GM12878 (cell line): ENCODE results near the gene DDRGK1. TPM values are rescaled to one million over a fixed set of nuclear protein-coding genes. Genes with fewer than 3 reads are reported as not detected.

Source experiments
- ATAC-seq: fragments of 200-7000 bp; cut with Tn5 transposase; 3 replicates; pipeline ENCODE4 v1.9.1; 2020; ENCODE audit warnings: mild to moderate bottlenecking, moderate library complexity
- BruUV-seq: library from RNA; stranded (reverse); fragments of 400-500 nt; replicated peaks from 2 replicates; lab custom pipeline; 2021; lab: Mats Ljungman, UMichigan
- CTCF ChIA-PET: fragments of 300-600 bp; sonication (Branson Sonifier 250); formaldehyde crosslinking; extraction: SDS; loops from one replicate; lab custom pipeline; 2021; ENCODE audit warnings: inconsistent platforms; lab: Yijun Ruan, JAX
- POLR2A ChIA-PET: fragments of 350-600 bp; formaldehyde crosslinking; extraction: SDS; loops from one replicate; lab custom pipeline; 2021; ENCODE audit warnings: inconsistent platforms; lab: Charles Lee
- RAD21 ChIA-PET: fragments of 300-600 bp; sonication (Branson Sonifier 250); formaldehyde crosslinking; loops from one replicate; lab custom pipeline; 2023; ENCODE audit warnings: antibody characterized with exemption; ENCODE audit not compliant: unreplicated experiment; lab: Charles Lee
- SMC1A ChIA-PET: fragments of 300-600 bp; sonication (Branson Sonifier 250); formaldehyde crosslinking; loops from one replicate; lab custom pipeline; 2023; ENCODE audit not compliant: unreplicated experiment, uncharacterized antibody; lab: Charles Lee
- DNase-seq: peaks from one replicate; pipeline ENCODE4 v3.0.0-alpha.2; 2011; ENCODE audit warnings: low read depth, low spot score
- FAIRE-seq: peaks from 3 replicates; lab custom pipeline; 2011; peaks lifted over from hg19 to GRCh38; lab: Jason Lieb, UNC
- H2AFZ ChIP-seq: 2 replicates; pipeline ENCODE4 v1.6.0; 2011; ENCODE audit warnings: low read depth, low read length, control low read depth; ENCODE audit not compliant: control insufficient read depth
- H3K27ac ChIP-seq: 2 replicates; pipeline ENCODE4 v1.5.1; 2011; ENCODE audit warnings: control low read depth; ENCODE audit not compliant: control insufficient read depth, insufficient read depth
- H3K27me3 ChIP-seq, 2 experiments: replicated peaks in 1 of 2; 2 replicates each; pipeline versions ENCODE4 v1.6.0 to v1.6.1; 2011; ENCODE audit warnings: low read length in 1 of 2; ENCODE audit not compliant: control insufficient read depth in 2 of 2, insufficient read depth in 2 of 2
- H3K36me3 ChIP-seq, 2 experiments: 2 replicates each; pipeline ENCODE4 v1.5.1; 2011; ENCODE audit warnings: low read length in 1 of 2; ENCODE audit not compliant: control insufficient read depth in 2 of 2, insufficient read depth in 2 of 2
- H3K4me1 ChIP-seq: 2 replicates; pipeline ENCODE4 v1.6.1; 2011; ENCODE audit warnings: mild to moderate bottlenecking, low read length, moderate library complexity, mixed read lengths; ENCODE audit not compliant: control insufficient read depth, insufficient read depth
- H3K4me2 ChIP-seq: 2 replicates; pipeline ENCODE4 v1.6.0; 2011; ENCODE audit warnings: control low read depth; ENCODE audit not compliant: control insufficient read depth, insufficient read depth
- H3K4me3 ChIP-seq: fragments of 200-600 bp; sonication (generic); 2 replicates; pipeline ENCODE4 v1.5.1; 2016
- H3K79me2 ChIP-seq: 2 replicates; pipeline ENCODE4 v1.6.0; 2011; ENCODE audit warnings: low read length; ENCODE audit not compliant: control insufficient read depth, insufficient read depth
- H3K9ac ChIP-seq: 2 replicates; pipeline ENCODE4 v1.8.0; 2011; ENCODE audit warnings: low read length, control low read depth, mixed read lengths; ENCODE audit not compliant: control insufficient read depth, insufficient read depth
- H3K9me3 ChIP-seq: replicated peaks from 3 replicates; pipeline ENCODE4 v1.5.1; 2011; ENCODE audit warnings: mild to moderate bottlenecking, low read length; ENCODE audit not compliant: control insufficient read depth, insufficient read depth
- H4K20me1 ChIP-seq: 2 replicates; pipeline ENCODE4 v1.6.0; 2011; ENCODE audit not compliant: control insufficient read depth, insufficient read depth
- BHLHE40 ChIP-seq, 2 experiments: fragments of 450-650 bp in 1 of 2; IDR thresholded peaks; 2 replicates each; pipeline ENCODE4 v1.6.1; 2011 to 2017; ENCODE audit warnings: low read depth in 2 of 2, borderline replicate concordance in 1 of 2, improper control_type of control experiment in 1 of 2, low read length in 1 of 2, mild to moderate bottlenecking in 1 of 2
- CEBPB ChIP-seq, 2 experiments: fragments of 150-350 bp in 1 of 2; IDR thresholded peaks; 2 replicates each; pipeline ENCODE4 v1.6.1; 2012 to 2014; ENCODE audit warnings: low read depth in 2 of 2, low read length in 2 of 2, borderline replicate concordance in 1 of 2, inconsistent platforms in 1 of 2
- EGR1 ChIP-seq, 2 experiments: IDR thresholded peaks; 1 replicate in 1 of 2; 2 replicates in 1 of 2; pipeline ENCODE4 v1.6.1; 2011 to 2012; ENCODE audit warnings: low read depth in 2 of 2, low read length in 2 of 2, borderline replicate concordance in 1 of 2, mild to moderate bottlenecking in 1 of 2, moderate library complexity in 1 of 2
- IKZF1 ChIP-seq: fragments of 450-650 bp; conservative IDR thresholded peaks from 2 replicates; pipeline ENCODE4 v1.6.1; 2017; ENCODE audit warnings: antibody characterized with exemption, mild to moderate bottlenecking
- MTA2 ChIP-seq: fragments of 450-650 bp; IDR thresholded peaks from 2 replicates; pipeline ENCODE4 v1.6.1; 2016; ENCODE audit warnings: low read depth, mild to moderate bottlenecking, moderate library complexity
- NBN ChIP-seq: fragments of 450-650 bp; IDR thresholded peaks from 2 replicates; pipeline ENCODE4 v1.6.1; 2016
- TCF12 ChIP-seq: IDR thresholded peaks from 2 replicates; pipeline ENCODE4 v1.6.1; 2011; ENCODE audit warnings: low read depth, mild to moderate bottlenecking, low read length
- ZNF207 ChIP-seq: fragments of 450-650 bp; IDR thresholded peaks from 2 replicates; pipeline ENCODE4 v1.6.1; 2014; ENCODE audit warnings: antibody characterized with exemption, mild to moderate bottlenecking, borderline replicate concordance
- WGBS: methylation state at CpG from one replicate; pipeline ENCODE4 v1.1.6; 2016; ENCODE audit warnings: low lambda C conversion rate; ENCODE audit not compliant: insufficient replicate concordance, insufficient coverage; ENCODE audit errors: missing lambda C conversion rate; 5-methylcytosine and 5-hydroxymethylcytosine counted together
- in situ Hi-C: fragments of 300-500 bp; cut with MboI; formaldehyde crosslinking; loops from 9 replicates; pipeline ENCODE4 v1.14.3; 2018; ENCODE audit warnings: mixed read lengths
- intact Hi-C: fragments of 100-400 bp; cut with micrococcal nuclease; formaldehyde crosslinking; loops from one replicate; pipeline ENCODE4 v1.14.2; 2022; ENCODE audit not compliant: unreplicated experiment
- polyA plus RNA-seq, 11 experiments: library from polyadenylated mRNA; depleted of rRNA in 4 of 11; unstranded in 6 of 11; stranded (reverse) in 5 of 11; fragments of >200 nt; fragmentation: Nextera tagmentation in 4 of 11; fragmentation: Illumina TruSeq in 1 of 11; extraction: Ambion mirVana in 4 of 11; extraction: Trizol in 1 of 11; gene quantifications; 1 replicate in 1 of 11; 2 replicates in 10 of 11; pipeline versions ENCODE4 v1.2.1 to v1.2.3, GENCODE V29; 2011 to 2016; ENCODE audit warnings: inconsistent platforms in 2 of 11, missing spikeins in 2 of 11, low read depth in 1 of 11
- total RNA-seq, 4 experiments: library from RNA; depleted of rRNA in 3 of 4; stranded (reverse); fragments of >200 nt in 3 of 4; fragmentation: Illumina TruSeq in 1 of 4; extraction: Trizol in 1 of 4; gene quantifications; 2 replicates each; pipeline versions ENCODE4 v1.2.1 to v1.2.3, GENCODE V29; 2013 to 2021
- TF ChIP-seq, protein P1 (sequence below): fragments of 450-650 bp; IDR thresholded peaks from 2 replicates; pipeline ENCODE4 v1.6.1; 2018; ENCODE audit warnings: borderline replicate concordance, mild to moderate bottlenecking; ENCODE audit not compliant: partially characterized antibody
- TF ChIP-seq, protein P2 (sequence below): fragments of 450-650 bp; conservative IDR thresholded peaks from 2 replicates; pipeline ENCODE4 v1.6.1; 2017; ENCODE audit warnings: mild to moderate bottlenecking, moderate library complexity
- TF ChIP-seq, protein P3 (sequence below): fragments of 450-650 bp; formaldehyde crosslinking; IDR thresholded peaks from 2 replicates; pipeline ENCODE4 v1.4.0; 2022; ENCODE audit warnings: mild to moderate bottlenecking, moderate library complexity

The DDRGK1 gene
- total and polyA plus RNA-seq, 10 of the 15 experiments (the other 5 are each of a cell fraction or from before 2014, with no cell fraction given) = 4.0 to 55.2 (median 39.7) TPM

DNA sequence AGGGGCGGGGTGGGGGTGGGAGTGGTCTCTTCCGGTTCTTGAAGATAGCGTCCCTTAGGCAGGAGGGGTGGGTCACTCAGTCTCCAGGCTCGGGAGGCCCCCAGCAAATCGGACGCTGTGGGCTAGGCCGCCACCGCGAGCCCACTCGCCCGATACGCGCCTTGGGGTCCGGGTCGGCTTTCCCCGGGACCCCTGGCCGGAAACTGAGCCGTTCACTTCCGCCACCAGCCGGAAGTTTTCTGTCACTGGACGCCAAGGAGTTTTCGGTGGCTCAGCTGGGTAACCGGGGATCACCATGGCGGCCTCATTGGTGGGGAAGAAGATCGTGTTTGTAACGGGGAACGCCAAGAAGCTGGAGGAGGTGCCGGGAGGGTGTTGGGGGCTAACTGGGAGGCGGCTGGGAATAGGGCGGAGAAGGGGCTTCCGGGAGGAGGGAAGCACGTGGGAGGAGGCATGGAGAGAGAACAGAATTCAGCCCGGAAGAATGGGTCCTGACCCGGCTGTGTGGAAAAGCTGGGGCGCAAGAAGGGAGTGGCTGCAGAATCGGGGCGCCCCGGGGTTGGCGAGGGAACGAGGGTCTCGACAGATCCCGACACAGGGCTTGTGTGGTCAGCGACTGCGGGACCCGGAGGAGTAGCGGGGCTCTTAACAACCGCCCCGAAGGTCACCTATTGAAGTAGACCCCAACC is 4.9 kb upstream of the DDRGK1 start, which contains the start of gene ITPA:
Gene ITPA (plus strand): TSS at position 242 of the 689 bp plus-strand sequence. CDS start 54 bp downstream, at position 296.
- Histone ChIP-seq H2AFZ (peak within 1 kb of the TSS; percentile 96), H3K79me2 (peaks cover 32% of the 10 kb centered on the region), H3K4me2 (peak within 1 kb of the TSS; percentile 99), H3K27ac (peak within 1 kb of the TSS; percentile 94), H3K27me3 (no peaks in the 10 kb centered on the region), H3K36me3 (0 out of 4 replicates have a peak, but pooled peaks cover 0 to 3% of the 10 kb centered on the region in 2 experiments), H3K9ac (peak within 1 kb of the TSS; percentile 97), H3K4me3 (peak within 1 kb of the TSS; percentile 100), H3K4me1 (peaks cover 7% of the 10 kb centered on the region), H4K20me1 (no peaks in the 10 kb centered on the region), H3K9me3 (no peaks in the 10 kb centered on the region)
- TSS peak; percentile 89 for BruUV-seq
- ChIA-PET RAD21 (interaction anchor here (1.1 to 1.4 kb wide), 2 partner anchors 52 to 107 kb away, joined by 3 to 4 read pairs; no protein-coding TSS in a partner anchor), POLR2A (interaction anchor here (0.5 to 1.0 kb wide), 2 partner anchors 13 to 101 kb away, joined by 4 to 11 read pairs; no protein-coding TSS in a partner anchor), SMC1A (interaction anchor here (1.1 to 2.2 kb wide), 2 partner anchors 10 to 13 kb away, joined by 3 to 10 read pairs; no protein-coding TSS in a partner anchor), CTCF (interaction anchor here (0.5 to 4.0 kb wide), 7 partner anchors 9 to 434 kb away, joined by 3 to 19 read pairs (median 4); no protein-coding TSS in a partner anchor)
- peak; percentile 73 for ATAC-seq
- no peak for DNase-seq
- in situ Hi-C loops = no loop called here
- peak; percentile 75 for FAIRE-seq
- intact Hi-C loops = loop anchor here (10.0 kb wide), 1 partner anchor 165 kb away; the partner anchor contains the start of genes GNRH2 and MRPS26
- 1% methylated on average over 45 of the region's 48 CpGs for WGBS
- TF ChIP-seq, protein P1, sequence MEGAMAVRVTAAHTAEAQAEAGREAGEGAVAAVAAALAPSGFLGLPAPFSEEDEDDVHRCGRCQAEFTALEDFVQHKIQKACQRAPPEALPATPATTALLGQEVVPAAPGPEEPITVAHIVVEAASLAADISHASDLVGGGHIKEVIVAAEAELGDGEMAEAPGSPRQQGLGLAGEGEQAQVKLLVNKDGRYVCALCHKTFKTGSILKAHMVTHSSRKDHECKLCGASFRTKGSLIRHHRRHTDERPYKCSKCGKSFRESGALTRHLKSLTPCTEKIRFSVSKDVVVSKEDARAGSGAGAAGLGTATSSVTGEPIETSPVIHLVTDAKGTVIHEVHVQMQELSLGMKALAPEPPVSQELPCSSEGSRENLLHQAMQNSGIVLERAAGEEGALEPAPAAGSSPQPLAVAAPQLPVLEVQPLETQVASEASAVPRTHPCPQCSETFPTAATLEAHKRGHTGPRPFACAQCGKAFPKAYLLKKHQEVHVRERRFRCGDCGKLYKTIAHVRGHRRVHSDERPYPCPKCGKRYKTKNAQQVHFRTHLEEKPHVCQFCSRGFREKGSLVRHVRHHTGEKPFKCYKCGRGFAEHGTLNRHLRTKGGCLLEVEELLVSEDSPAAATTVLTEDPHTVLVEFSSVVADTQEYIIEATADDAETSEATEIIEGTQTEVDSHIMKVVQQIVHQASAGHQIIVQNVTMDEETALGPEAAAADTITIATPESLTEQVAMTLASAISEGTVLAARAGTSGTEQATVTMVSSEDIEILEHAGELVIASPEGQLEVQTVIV = peak; percentile 71
- TF ChIP-seq MTA2 (peak; percentile 55; the same call in 1 of the 2 replicates), CEBPB (IDR thresholded peaks at IDR 0.05; ENCODE audit: borderline replicate concordance in 1 of 2, low read depth in 2 of 2, low read length in 2 of 2) (no peak), BHLHE40 (IDR thresholded peaks at IDR 0.05; ENCODE audit: borderline replicate concordance in 1 of 2, low read depth in 2 of 2, low read length in 1 of 2) (0 out of 4 replicates have a peak, but pooled peaks of 1 of the 2 experiments have one; percentile 13), IKZF1 (peak; percentile 85), TCF12 (no peak), EGR1 (IDR thresholded peaks at IDR 0.05; ENCODE audit: borderline replicate concordance in 1 of 2, low read depth in 2 of 2, low read length in 2 of 2) (0 out of 3 replicates have a peak, but pooled peaks of 1 of the 2 experiments have one; percentile 4), ZNF207 (0 out of 2 replicates have a peak, but pooled peaks have one; percentile 34), NBN (peak; percentile 64; the same call in 1 of the 2 replicates)
- TF ChIP-seq, protein P2, sequence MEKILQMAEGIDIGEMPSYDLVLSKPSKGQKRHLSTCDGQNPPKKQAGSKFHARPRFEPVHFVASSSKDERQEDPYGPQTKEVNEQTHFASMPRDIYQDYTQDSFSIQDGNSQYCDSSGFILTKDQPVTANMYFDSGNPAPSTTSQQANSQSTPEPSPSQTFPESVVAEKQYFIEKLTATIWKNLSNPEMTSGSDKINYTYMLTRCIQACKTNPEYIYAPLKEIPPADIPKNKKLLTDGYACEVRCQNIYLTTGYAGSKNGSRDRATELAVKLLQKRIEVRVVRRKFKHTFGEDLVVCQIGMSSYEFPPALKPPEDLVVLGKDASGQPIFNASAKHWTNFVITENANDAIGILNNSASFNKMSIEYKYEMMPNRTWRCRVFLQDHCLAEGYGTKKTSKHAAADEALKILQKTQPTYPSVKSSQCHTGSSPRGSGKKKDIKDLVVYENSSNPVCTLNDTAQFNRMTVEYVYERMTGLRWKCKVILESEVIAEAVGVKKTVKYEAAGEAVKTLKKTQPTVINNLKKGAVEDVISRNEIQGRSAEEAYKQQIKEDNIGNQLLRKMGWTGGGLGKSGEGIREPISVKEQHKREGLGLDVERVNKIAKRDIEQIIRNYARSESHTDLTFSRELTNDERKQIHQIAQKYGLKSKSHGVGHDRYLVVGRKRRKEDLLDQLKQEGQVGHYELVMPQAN = no peak; the same call in none of the 2 replicates
- TF ChIP-seq, protein P3, sequence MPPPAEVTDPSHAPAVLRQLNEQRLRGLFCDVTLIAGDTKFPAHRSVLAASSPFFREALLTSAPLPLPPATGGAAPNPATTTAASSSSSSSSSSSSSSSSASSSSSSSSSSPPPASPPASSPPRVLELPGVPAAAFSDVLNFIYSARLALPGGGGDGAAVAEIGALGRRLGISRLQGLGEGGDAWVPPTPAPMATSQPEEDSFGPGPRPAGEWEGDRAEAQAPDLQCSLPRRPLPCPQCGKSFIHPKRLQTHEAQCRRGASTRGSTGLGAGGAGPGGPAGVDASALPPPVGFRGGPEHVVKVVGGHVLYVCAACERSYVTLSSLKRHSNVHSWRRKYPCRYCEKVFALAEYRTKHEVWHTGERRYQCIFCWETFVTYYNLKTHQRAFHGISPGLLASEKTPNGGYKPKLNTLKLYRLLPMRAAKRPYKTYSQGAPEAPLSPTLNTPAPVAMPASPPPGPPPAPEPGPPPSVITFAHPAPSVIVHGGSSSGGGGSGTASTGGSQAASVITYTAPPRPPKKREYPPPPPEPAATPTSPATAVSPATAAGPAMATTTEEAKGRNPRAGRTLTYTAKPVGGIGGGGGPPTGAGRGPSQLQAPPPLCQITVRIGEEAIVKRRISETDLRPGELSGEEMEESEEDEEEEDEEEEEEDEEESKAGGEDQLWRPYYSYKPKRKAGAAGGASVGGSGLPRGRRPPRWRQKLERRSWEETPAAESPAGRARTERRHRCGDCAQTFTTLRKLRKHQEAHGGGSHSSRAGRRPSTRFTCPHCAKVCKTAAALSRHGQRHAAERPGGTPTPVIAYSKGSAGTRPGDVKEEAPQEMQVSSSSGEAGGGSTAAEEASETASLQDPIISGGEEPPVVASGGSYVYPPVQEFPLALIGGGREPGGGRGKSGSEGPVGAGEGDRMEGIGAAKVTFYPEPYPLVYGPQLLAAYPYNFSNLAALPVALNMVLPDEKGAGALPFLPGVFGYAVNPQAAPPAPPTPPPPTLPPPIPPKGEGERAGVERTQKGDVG = no peak
